ENCODE results near the gene NTMT1. TPM values are rescaled to one million over a fixed set of nuclear protein-coding genes. Genes with fewer than 3 reads are reported as not detected.

The NTMT1 gene
- total and polyA plus RNA-seq, 9 of the 15 experiments (the other 6 are each of a cell fraction or from before 2014, with no cell fraction given) = 42.1 to 116 (median 74.7) TPM

- no peak for TF ChIP-seq RNF219 (CRISPR knock-in tag; IDR thresholded peaks at IDR 0.05)
- TF ChIP-seq ZNF311 (CRISPR knock-in tag; IDR thresholded peaks at IDR 0.05) = peak; percentile 84
- peak; percentile 78 for TF ChIP-seq POLR2A (conservative IDR thresholded peaks at IDR 0.05)
- no peak for TF ChIP-seq NCOR1 (IDR thresholded peaks at IDR 0.05)
- peak; percentile 99 for TF ChIP-seq ADNP (tag; IDR thresholded peaks at IDR 0.05)
- peak; percentile 31; the same call in 1 of the 2 replicates for TF ChIP-seq NBN (IDR thresholded peaks at IDR 0.05; ENCODE audit: low read depth)
- TF ChIP-seq CBX3 (IDR thresholded peaks at IDR 0.05; ENCODE audit: borderline replicate concordance in 1 of 2, low read length in 2 of 2) = peak in 1 of 2 experiments; percentile 51; a peak in 1 of 3 replicates
- peak; percentile 69 for TF ChIP-seq TOE1 (IDR thresholded peaks at IDR 0.05; ENCODE audit: borderline replicate concordance)
- TF ChIP-seq TOE1 (CRISPR knock-in tag; IDR thresholded peaks at IDR 0.05; ENCODE audit: borderline replicate concordance, low read depth) = no peak
- TF ChIP-seq ZNF140 (CRISPR knock-in tag; IDR thresholded peaks at IDR 0.05) = no peak
- peak; percentile 67; the same call in 1 of the 2 replicates for TF ChIP-seq HINFP (tag; conservative IDR thresholded peaks at IDR 0.05; ENCODE audit: low read depth)
- peak; percentile 46; the same call in 1 of the 2 replicates for TF ChIP-seq ELF1 (tag; IDR thresholded peaks at IDR 0.05)
- peak; percentile 72 to 75 for TF ChIP-seq NRF1 (conservative IDR thresholded peaks at IDR 0.05 in 1 of 2, IDR thresholded peaks at IDR 0.05 in 1 of 2)
- TF ChIP-seq HDAC8 (tag; IDR thresholded peaks at IDR 0.05) = peak; percentile 88
- peak; percentile 84 for TF ChIP-seq MEIS2 (IDR thresholded peaks at IDR 0.05; ENCODE audit: partially characterized antibody)
- TF ChIP-seq ZNF584 (CRISPR knock-in tag; IDR thresholded peaks at IDR 0.05; ENCODE audit: low read depth) = peak; percentile 77
- 0 out of 2 replicates have a peak, but pooled peaks have one; percentile 31 for TF ChIP-seq RREB1 (CRISPR knock-in tag; IDR thresholded peaks at IDR 0.05)
- TF ChIP-seq ZNF217 (CRISPR knock-in tag; IDR thresholded peaks at IDR 0.05) = no peak
- TF ChIP-seq CBFB (CRISPR knock-in tag; IDR thresholded peaks at IDR 0.05) = no peak
These were observed 38.3 kb upstream of the NTMT1 start (continued) for GRCh38 chr9:129587487-129588262.

All from K562 (cell line).